Gastrocnemius medialis (tissue), 4 donors: ENCODE measurements around the gene ZFYVE19. TPM values are rescaled to one million over a fixed set of nuclear protein-coding genes. Genes with fewer than 3 reads are reported as not detected.

Experiments
- ATAC-seq, 2 donors: fragments of 150-250 bp; one replicate each; pipeline ENCODE4 v1.9.1; 2016
- DNase-seq, 2 donors: peaks; one replicate each; pipeline ENCODE4 v3.0.0-alpha.2; 2019
- H3K27ac ChIP-seq, 4 donors: fragments of 200-600 bp; sonication (generic); 1 replicate in 1 of 4; 2 replicates in 3 of 4; pipeline ENCODE4 v1.5.1; 2016 to 2018; ENCODE audit warnings: mild to moderate bottlenecking in 2 of 4, moderate library complexity in 1 of 4
- H3K27me3 ChIP-seq, 3 donors: fragments of 200-600 bp; sonication (generic) in 2 of 3; 1 replicate in 1 of 3; 2 replicates in 2 of 3; pipeline versions ENCODE4 v1.5.1 to v1.6.0; 2016 to 2019; ENCODE audit warnings: mild to moderate bottlenecking in 1 of 3, moderate library complexity in 1 of 3
- H3K36me3 ChIP-seq, 2 donors: fragments of 200-600 bp; sonication (generic) in 1 of 2; one replicate each; pipeline ENCODE4 v1.5.1; 2017 to 2018
- H3K4me1 ChIP-seq, 2 donors: fragments of 200-600 bp; sonication (generic) in 1 of 2; one replicate each; pipeline ENCODE4 v1.5.1; 2016 to 2017; ENCODE audit warnings: mild to moderate bottlenecking in 2 of 2
- H3K4me3 ChIP-seq, 4 donors: fragments of 200-600 bp; sonication (generic) in 3 of 4; 1 replicate in 1 of 4; 2 replicates in 3 of 4; pipeline ENCODE4 v1.5.1; 2016 to 2019; ENCODE audit warnings: mild to moderate bottlenecking in 2 of 4
- H3K9me3 ChIP-seq, 3 donors: fragments of 200-600 bp; sonication (generic) in 2 of 3; 1 replicate in 1 of 3; 2 replicates in 2 of 3; pipeline ENCODE4 v1.5.1; 2016 to 2019
- CTCF ChIP-seq, 5 experiments: fragments of 450-650 bp in 3 of 5; fragments of 200-600 bp in 2 of 5; sonication (generic) in 2 of 5; IDR thresholded peaks in 4 of 5; conservative IDR thresholded peaks in 1 of 5; 1 replicate in 4 of 5; 2 replicates in 1 of 5; pipeline ENCODE4 v1.5.1; 2016 to 2019; ENCODE audit warnings: antibody characterized with exemption in 5 of 5, mild to moderate bottlenecking in 3 of 5, moderate library complexity in 3 of 5
- POLR2A ChIP-seq, 2 donors: fragments of 450-650 bp; IDR thresholded peaks; one replicate each; pipeline ENCODE4 v1.6.1; 2017; ENCODE audit warnings: antibody characterized with exemption in 2 of 2, mild to moderate bottlenecking in 2 of 2, moderate library complexity in 2 of 2
- in situ Hi-C, 4 donors: fragments of 200-750 bp; cut with MboI; loops; one replicate each; pipeline versions ENCODE4 v1.15.0 to v1.8.0; 2017; ENCODE audit warnings: low sequenced_read_pairs in 4 of 4
- intact Hi-C: fragments of 100-400 bp; cut with DNase I; formaldehyde crosslinking; loops from one replicate; pipeline ENCODE4 v1.15.1; 2023; ENCODE audit warnings: low total_unique reads
- total RNA-seq, 4 donors: library from RNA; depleted of rRNA; stranded (reverse); fragments of >200 nt; gene quantifications; one replicate each; pipeline versions ENCODE4 v1.1.0 to v1.2.3, GENCODE V29; 2016

ZFYVE19 gene
- total RNA-seq, 4 donors from 2014 or later: 11.4 to 18.9 (median 14.7) TPM

GRCh38 chr15:40796041-40796440 is 10.8 kb upstream of the ZFYVE19 start:
- Histone ChIP-seq H3K9me3 (no peaks in the 10 kb centered on the region), H3K27me3 (no peaks in the 10 kb centered on the region), H3K36me3 (no peaks in the 10 kb centered on the region), H3K27ac (peak overlapping the region in 2 of 4 donors; percentile 26 to 44), H3K4me1 (peaks cover 4 to 23% of the 10 kb centered on the region in 2 donors), H3K4me3 (no peak overlapping the region)
- no peak for ATAC-seq
- no peak for DNase-seq
- TF ChIP-seq POLR2A (IDR thresholded peaks at IDR 0.05): no peak
- no peak for TF ChIP-seq CTCF (IDR thresholded peaks at IDR 0.05 in 4 of 5, conservative IDR thresholded peaks at IDR 0.05 in 1 of 5)
- intact Hi-C loops (no loop called here), in situ Hi-C loops (loop anchor here in 1 of 4 donors (25.0 kb wide), 1 partner anchor 109 kb away; the partner anchor contains the start of gene RAD51)

GRCh38 chr15:40796512-40796911 is 10.4 kb upstream of the ZFYVE19 start:
- ATAC-seq (no peak), DNase-seq (no peak)
- Histone ChIP-seq H3K27ac (peak overlapping the region in 2 of 4 donors; percentile 26 to 44), H3K27me3 (no peaks in the 10 kb centered on the region), H3K4me1 (peaks cover 4 to 23% of the 10 kb centered on the region in 2 donors), H3K36me3 (no peaks in the 10 kb centered on the region), H3K9me3 (no peaks in the 10 kb centered on the region), H3K4me3 (no peak overlapping the region)
- intact Hi-C loops: no loop called here
- no peak for TF ChIP-seq CTCF (IDR thresholded peaks at IDR 0.05 in 4 of 5, conservative IDR thresholded peaks at IDR 0.05 in 1 of 5)
- in situ Hi-C loops: loop anchor here in 1 of 4 donors (25.0 kb wide), 1 partner anchor 109 kb away; the partner anchor contains the start of gene RAD51

DNA sequence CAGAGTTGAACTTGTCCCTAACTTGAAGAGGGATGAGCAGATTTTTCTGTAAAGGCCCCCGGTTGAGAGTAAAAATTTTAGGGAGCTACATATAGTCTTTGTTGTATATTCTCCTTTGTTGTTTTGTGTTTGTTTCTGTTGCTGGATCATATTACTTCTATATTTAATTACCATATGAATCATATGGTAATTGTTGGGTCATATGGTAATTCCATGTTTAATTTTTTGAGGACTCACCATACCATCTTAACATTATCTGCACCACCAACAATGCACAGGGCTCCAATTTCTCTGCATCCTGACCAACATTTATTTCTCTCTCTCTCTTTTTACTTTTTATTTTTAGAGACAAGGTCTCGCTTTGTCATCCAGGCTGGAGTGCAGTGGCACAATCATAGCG is 7.4 kb upstream of the ZFYVE19 start:
- no peak overlapping the region for H3K4me3 ChIP-seq
- H3K27ac ChIP-seq: peak overlapping the region in 3 of 4 donors; percentile 6 to 64 (median 56)
- H3K4me1 ChIP-seq: peaks cover 23 to 27% of the 10 kb centered on the region in 2 donors
- ATAC-seq (no peak), DNase-seq (no peak)
- in situ Hi-C loops (loop anchor here in 1 of 4 donors (25.0 kb wide), 1 partner anchor 112 kb away; the partner anchor contains the start of gene RAD51), intact Hi-C loops (no loop called here)
- H3K9me3 ChIP-seq: no peaks in the 10 kb centered on the region
- H3K27me3 ChIP-seq: no peaks in the 10 kb centered on the region
- no peak for TF ChIP-seq CTCF (IDR thresholded peaks at IDR 0.05 in 4 of 5, conservative IDR thresholded peaks at IDR 0.05 in 1 of 5)
- TF ChIP-seq POLR2A (IDR thresholded peaks at IDR 0.05): no peak
- no peaks in the 10 kb centered on the region for H3K36me3 ChIP-seq

DNA sequence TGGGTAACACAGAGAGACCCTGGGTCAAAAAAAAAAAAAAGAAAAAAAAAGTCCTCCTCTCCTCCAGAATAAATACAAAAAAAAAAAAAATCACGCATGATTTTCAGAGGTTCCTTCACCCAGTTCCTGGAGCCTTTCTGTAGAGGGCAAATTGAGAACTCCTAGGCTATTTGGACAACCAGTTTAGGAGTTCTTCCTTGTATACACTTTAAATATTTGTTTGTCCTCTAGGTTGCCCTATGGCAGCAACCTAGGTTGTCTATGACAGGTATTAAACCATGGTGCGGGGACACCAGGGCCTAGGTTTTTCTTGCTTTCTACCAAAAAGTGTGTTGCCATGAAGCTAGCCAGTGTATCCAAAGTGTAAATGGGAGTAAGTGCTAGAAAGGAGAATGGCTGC is 3.8 kb upstream of the ZFYVE19 start:
- in situ Hi-C loops: loop anchor here in 2 of 4 donors (10.0 kb wide), 1 partner anchor 48 kb away; the partner anchor contains the start of gene RMDN3 (in 2 of the 2)
- ATAC-seq: no peak
- H3K4me1 ChIP-seq: peaks cover 22 to 40% of the 10 kb centered on the region in 2 donors
- no peak for DNase-seq
- no peaks in the 10 kb centered on the region for H3K27me3 ChIP-seq
- H3K9me3 ChIP-seq: no peaks in the 10 kb centered on the region
- intact Hi-C loops: loop anchor here (10.0 kb wide), 2 partner anchors 92 to 208 kb away; partner anchors contain the start of genes KNL1 and VPS18
- no peak for TF ChIP-seq CTCF (IDR thresholded peaks at IDR 0.05 in 4 of 5, conservative IDR thresholded peaks at IDR 0.05 in 1 of 5)
- no peak for TF ChIP-seq POLR2A (IDR thresholded peaks at IDR 0.05)
- no peak overlapping the region for H3K4me3 ChIP-seq
- peak overlapping the region; percentile 13 to 64 (median 47) for H3K27ac ChIP-seq
- no peaks in the 10 kb centered on the region for H3K36me3 ChIP-seq
